ENCODE data around the gene DUSP11.
"Not testable (repeated sequence)": the region's sequence is repeated elsewhere in the genome, so short reads cannot be mapped to it uniquely, and the experiment has no call there.

Gene DUSP11

DNA sequence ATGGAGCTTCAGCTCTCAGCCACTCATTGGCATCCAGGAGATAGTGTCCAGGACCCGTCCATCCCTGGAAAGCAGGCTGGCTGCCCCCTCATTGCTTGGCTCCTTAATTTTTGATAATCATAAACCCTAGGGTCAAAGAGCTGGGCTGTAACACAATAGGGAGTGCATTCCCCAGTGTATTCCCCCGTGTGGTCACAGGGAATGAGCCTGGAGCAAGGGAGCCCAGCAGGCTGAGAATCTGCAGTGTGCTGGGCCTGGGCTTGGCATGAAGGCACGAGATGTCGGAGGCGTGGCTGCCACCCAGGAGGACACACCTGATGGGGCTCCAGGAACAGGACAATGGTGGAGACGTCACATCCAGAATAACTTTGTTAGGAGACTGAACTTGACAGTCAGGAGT, 61.5 kb downstream of the DUSP11 start:
- no peaks in the 10 kb centered on the region for H3K4me1 Mint-ChIP-seq
- H3K27me3 Mint-ChIP-seq (ENCODE audit: low read depth), result peaks cover 15% of the 10 kb centered on the region
- no peak for TF ChIP-seq CTCF (IDR thresholded peaks at IDR 0.05; ENCODE audit: unreplicated experiment in 3 of 3)

DNA sequence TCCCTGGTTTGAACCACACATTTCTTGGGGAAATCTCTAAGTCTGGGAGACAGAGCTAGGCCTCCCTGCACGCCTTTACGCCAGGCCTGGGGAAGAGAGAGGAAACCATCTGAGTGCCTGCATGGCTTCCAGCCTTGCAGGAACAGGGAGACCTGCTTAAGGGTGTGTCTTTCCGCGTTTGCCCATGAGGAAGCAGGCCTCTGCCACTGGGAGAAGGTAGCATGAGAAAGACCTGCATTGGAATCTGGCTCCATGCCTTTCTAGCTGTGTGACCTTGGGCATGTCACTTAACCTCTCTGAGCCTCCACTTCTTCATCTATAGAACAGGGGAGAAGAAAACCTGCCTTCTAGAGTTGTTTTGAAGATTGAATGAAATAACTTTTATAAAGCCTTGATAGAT, 62.2 kb downstream of the DUSP11 start:
- H3K4me3 Mint-ChIP-seq, H3K27ac Mint-ChIP-seq, H3K4me1 Mint-ChIP-seq: not testable (repeated sequence)
- Mint-ChIP-seq H3K36me3 (ENCODE audit: low read depth) (peaks cover 19% of the 10 kb centered on the region), H3K27me3 (ENCODE audit: low read depth) (peaks cover 16% of the 10 kb centered on the region), H3K9me3 (peaks cover 19% of the 10 kb centered on the region)

More for the DNA sequence above, 61.5 kb downstream of the DUSP11 start:
- peaks cover 23% of the 10 kb centered on the region for H3K9me3 Mint-ChIP-seq
- H3K36me3 Mint-ChIP-seq (ENCODE audit: low read depth), result peaks cover 24% of the 10 kb centered on the region
- no peak overlapping the region for H3K4me3 Mint-ChIP-seq
- H3K27ac Mint-ChIP-seq, result no peak overlapping the region

DNA sequence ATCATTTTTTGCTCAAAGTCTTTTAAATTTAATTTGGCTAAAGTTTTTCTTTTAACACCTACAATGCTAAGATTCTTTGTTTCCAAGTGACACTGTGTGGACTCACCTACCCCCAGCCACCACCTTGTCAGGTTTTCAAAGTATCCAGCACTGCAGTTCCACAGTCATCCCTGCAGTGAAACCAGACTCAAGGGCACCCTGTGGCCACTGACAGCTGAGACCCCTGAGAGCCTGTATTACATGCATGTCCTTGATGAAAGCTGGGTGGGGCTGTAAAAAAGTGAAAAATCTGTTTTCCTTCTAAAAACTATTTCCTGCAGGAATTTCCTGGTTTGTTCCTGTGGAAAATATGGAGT, 62.7 kb downstream of the DUSP11 start:
- H3K27ac Mint-ChIP-seq, result no peak overlapping the region
- peaks cover 16% of the 10 kb centered on the region for H3K36me3 Mint-ChIP-seq (ENCODE audit: low read depth)
- H3K4me1 Mint-ChIP-seq, result no peaks in the 10 kb centered on the region
- peaks cover 16% of the 10 kb centered on the region for H3K9me3 Mint-ChIP-seq
- peaks cover 16% of the 10 kb centered on the region for H3K27me3 Mint-ChIP-seq (ENCODE audit: low read depth)
- no peak overlapping the region for H3K4me3 Mint-ChIP-seq
- no peak for TF ChIP-seq CTCF (IDR thresholded peaks at IDR 0.05; ENCODE audit: unreplicated experiment in 3 of 3)

GRCh38 chr2:73716543-73717250, 63.2 kb downstream of the DUSP11 start:
- peaks cover 16% of the 10 kb centered on the region for H3K36me3 Mint-ChIP-seq (ENCODE audit: low read depth)
- peaks cover 21% of the 10 kb centered on the region for H3K27me3 Mint-ChIP-seq (ENCODE audit: low read depth)

DNA sequence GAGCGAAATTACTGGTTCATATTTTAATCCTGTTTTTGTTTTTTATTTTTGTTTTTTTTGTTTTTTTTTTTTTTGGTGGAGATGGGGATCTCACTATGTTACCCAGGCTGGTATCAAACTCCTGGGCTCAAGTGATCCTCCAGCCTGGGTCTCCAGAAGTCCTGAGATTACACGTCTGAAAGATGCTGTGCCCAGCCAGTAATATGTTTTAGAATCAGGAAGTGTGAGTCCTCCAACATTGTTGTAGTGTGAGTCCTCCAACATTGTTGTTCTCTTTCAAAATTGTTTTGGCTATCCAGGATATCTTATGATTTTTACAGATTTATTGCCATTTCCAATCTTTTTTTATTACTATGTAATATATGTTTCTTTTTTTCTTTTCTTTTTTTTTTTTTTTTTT, 65.8 kb downstream of the DUSP11 start:
- H3K27ac Mint-ChIP-seq, result no peak overlapping the region

More at GRCh38 chr2:73716543-73717250, 63.2 kb downstream of the DUSP11 start:
- H3K9me3 Mint-ChIP-seq, result peaks cover 16% of the 10 kb centered on the region
- H3K27ac Mint-ChIP-seq, result peak overlapping the region in 1 of 3 experiments; percentile 17
- TF ChIP-seq CTCF (IDR thresholded peaks at IDR 0.05; ENCODE audit: unreplicated experiment in 3 of 3), result no peak
- no peak overlapping the region for H3K4me3 Mint-ChIP-seq
- H3K4me1 Mint-ChIP-seq, result no peaks in the 10 kb centered on the region

More for the DNA sequence above, 65.8 kb downstream of the DUSP11 start:
- no peak for TF ChIP-seq CTCF (IDR thresholded peaks at IDR 0.05; ENCODE audit: unreplicated experiment in 3 of 3)
- Mint-ChIP-seq H3K27me3 (ENCODE audit: low read depth) (peaks cover 35% of the 10 kb centered on the region), H3K9me3 (peaks cover 7% of the 10 kb centered on the region), H3K4me3 (no peak overlapping the region), H3K4me1 (no peaks in the 10 kb centered on the region), H3K36me3 (ENCODE audit: low read depth) (peaks cover 6% of the 10 kb centered on the region)

Data from nephron (organoid).